ENCODE results near the gene HECW1.

DNA sequence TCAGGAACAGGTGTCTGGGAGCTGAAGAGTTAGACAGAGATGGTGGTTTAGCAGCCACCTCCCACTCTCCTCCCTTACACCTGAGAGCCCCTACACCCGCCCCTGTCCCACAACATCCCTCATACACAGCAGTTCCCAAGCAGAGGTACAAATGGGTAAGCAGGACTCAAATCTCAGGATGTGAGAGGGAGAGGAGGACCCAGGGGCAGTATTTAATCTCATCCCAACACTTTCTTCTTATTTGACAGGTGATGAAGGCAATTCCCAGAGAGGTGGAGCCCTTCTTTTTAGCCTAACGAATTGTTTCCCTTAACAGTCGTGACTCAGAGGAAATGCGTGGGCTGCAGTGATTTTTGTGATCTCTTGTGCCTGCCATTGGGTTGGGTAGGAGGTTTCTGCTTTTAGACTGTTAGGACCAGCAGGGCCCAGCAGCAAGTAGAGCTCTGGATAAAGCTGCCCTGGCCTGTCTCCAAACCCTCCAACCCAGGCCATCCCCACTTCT lies 191.3 kb downstream of the HECW1 start:
- TF ChIP-seq EZH2phosphoT487 (IDR thresholded peaks at IDR 0.05; ENCODE audit: borderline replicate concordance) = no peak
- TF ChIP-seq, protein P1, sequence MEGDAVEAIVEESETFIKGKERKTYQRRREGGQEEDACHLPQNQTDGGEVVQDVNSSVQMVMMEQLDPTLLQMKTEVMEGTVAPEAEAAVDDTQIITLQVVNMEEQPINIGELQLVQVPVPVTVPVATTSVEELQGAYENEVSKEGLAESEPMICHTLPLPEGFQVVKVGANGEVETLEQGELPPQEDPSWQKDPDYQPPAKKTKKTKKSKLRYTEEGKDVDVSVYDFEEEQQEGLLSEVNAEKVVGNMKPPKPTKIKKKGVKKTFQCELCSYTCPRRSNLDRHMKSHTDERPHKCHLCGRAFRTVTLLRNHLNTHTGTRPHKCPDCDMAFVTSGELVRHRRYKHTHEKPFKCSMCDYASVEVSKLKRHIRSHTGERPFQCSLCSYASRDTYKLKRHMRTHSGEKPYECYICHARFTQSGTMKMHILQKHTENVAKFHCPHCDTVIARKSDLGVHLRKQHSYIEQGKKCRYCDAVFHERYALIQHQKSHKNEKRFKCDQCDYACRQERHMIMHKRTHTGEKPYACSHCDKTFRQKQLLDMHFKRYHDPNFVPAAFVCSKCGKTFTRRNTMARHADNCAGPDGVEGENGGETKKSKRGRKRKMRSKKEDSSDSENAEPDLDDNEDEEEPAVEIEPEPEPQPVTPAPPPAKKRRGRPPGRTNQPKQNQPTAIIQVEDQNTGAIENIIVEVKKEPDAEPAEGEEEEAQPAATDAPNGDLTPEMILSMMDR (conservative IDR thresholded peaks at IDR 0.05; ENCODE audit: low read length) = no peak
